Activated CD8-positive, alpha-beta memory T cell treated with anti-CD3 and anti-CD28 coated beads, Interleukin-2, amount 50 U/mL, for 48 hours (primary cell): ENCODE results near the gene KLHDC3.

Experiments
- DNase-seq: peaks from one replicate; pipeline ENCODE4 v3.0.0-alpha.2; 2020

Gene KLHDC3

GRCh38 chr6:43060034-43060754 lies 46.1 kb downstream of the KLHDC3 start:
- DNase-seq = no peak

GRCh38 chr6:43060755-43061633 lies 46.9 kb downstream of the KLHDC3 start:
- no peak for DNase-seq

- DNase-seq = no peak
Observed at GRCh38 chr6:43061861-43062260, 47.8 kb downstream of the KLHDC3 start.

- no peak for DNase-seq
Observed at GRCh38 chr6:43062818-43063217, 48.8 kb downstream of the KLHDC3 start.

- DNase-seq = no peak
Observed at GRCh38 chr6:43070028-43070632, 56.1 kb downstream of the KLHDC3 start.
